ENCODE results near the gene VAMP2.

The VAMP2 gene

DNA sequence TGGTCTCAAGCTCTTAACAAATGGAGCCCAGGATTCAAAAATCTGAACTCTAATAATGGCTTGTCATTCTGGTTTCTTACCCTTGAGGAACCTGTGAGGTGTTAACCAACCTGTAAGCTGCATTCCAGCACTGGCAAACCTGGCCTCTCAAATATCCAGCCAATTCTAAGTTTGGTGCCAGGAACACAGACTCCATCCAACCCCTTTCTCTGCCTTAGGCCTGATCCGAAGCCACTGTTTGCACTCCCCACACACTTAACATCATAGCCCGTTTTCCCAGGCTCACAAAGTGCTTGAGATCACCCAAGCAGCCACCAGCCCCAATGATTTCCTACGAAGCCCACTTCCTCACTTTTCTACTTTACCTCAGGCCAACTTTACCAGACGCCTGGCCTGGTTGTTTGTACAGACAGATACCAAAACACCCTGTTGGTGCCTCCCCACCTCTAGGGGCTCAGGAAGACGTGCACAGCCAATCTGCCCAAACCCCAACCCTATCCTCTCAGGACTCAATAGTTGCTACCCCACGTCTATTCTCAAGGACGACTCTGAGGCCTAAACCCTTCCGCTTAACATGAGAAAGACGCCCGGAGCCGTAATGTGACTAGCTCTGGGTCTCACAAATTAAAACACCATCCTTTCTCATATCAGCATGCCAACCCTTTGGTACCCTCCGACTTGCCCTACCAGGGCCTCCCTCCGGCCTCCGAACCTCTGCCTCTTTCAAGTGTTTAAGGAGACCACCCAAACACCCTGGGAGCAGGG lies 7.3 kb downstream of the VAMP2 start:
- DNase-seq: no peak

DNA sequence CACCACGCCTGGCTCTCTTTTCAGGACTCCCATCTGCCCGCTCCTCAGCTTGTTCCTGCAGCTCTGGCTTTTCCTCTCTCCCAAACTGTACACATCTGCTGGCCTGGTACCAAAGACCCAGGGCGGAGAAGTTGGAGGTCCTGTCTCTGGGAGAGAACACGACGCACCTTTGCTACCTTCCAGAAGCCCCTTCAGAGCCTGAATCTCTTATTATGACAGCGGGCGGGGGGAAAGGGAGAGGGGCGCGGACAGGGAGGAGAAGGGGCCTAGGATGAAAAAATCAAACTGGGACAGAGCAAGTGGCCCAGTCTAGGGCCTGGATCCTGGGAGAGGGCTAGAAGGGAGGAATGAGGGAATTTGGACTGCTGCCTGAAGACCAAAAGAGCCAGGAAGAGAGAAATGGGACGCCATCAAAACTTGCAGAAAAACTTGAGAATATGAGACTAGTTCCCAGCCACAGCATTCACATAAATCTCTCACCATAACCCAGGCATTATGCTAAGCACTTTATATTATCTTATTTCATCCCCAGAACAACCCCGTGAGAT lies 8.1 kb downstream of the VAMP2 start:
- DNase-seq: no peak

DNA sequence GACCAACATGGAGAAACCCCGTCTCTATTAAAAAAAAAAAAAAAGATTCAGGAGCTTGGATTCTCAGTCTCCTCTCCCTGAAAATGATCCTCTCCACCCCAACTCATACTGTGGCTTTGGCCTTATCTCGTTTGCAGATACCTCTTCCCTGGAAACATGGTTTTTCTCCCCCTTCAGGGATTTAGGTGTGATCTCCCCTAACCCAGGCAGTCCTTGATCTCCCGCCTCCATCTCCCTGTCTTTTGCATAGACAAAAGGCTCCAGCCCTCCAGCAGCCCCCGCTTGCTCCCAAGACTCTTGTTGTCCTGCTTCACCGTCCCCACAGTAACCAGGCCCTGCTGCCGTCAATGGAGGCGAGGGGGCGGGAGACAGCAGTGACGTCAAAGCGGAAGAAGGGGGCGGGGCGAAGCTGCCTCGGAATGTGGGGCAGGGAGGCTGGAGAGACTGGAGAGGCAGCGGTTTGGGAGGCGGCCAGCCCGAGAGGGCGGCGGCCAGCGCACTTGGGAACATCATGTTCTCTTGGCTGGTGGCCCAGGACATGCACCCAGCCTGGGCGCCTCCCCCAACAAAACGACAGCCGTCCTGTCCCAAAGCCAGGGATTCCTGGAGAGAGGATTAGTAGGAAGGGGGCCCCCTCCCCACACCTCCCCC lies 8.7 kb downstream of the VAMP2 start:
- DNase-seq: peak; percentile 89 to 99

DNA sequence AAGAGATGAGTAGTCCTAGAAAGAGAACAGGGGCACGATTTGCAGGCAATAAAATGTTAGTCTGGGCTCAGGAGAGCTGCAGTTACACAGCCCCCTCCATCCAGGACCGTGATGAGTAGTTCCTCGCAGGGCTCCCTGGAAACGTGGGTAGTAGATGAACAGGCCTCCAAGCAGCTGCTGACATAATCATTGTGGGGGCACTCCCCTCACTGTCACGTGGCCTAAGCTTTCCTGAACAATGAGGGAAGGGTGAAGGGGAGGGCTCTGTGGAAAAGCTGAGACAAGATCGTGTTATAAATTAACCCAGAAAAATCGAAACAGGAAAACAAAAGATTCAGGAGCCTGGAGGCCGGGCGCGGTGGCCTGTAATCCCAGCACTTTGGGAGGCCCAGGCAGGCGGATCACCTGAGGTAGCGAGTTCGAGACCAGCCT lies 9.2 kb downstream of the VAMP2 start:
- DNase-seq: peak; percentile 88 to 97

DNA sequence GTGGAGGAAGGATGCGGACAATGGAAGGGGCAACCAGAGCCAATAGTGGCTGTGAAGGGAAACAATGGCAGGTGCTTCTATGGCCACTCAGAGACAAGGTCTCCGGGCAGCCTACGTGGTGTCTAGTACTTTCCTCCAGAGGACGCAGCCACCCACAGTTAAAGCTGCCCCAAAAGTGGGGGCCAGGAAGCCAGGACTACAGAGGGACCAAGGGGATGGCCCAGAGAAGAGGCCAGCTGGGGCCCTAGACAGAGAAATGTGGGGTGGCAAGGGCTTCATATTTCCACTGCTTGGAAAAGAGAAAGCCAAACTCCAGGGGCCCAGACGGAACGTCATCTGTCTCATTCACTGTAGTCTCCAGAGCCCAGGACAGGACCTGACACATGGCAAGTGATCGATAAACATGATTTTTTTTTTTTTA lies 9.7 kb downstream of the VAMP2 start:
- no peak for DNase-seq

DNA sequence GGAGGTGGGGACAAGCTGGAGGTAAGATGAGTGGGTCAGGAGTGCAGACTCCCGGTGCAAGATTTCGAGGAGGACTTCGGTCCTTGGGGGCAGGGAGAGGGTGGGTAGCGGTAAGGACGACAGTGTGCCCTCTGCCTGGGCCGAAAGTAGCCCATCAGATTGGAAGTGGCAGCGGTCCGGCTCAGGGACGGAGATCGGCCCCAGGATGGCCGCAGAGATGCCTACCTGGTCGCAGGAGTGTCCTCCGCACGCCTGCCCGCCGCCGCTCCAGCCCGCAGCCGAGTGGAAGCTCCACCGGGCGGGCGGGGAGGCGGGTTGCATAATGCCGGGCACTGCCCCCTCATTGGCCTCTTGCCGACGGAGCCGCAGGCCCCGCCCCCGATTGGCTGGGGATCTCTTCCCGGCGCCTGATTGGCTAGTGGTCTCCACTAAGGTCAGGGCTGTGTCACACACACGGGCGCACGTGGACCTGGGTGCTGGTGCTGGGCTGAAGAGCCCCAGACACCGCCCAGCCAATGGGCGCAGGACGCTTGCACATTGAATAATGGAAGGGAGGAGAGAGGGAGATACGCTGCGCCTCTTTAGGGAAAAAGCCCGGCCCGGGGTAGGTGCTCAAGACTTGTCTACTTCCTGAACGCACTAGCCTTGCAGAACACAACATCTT lies 10.5 kb downstream of the VAMP2 start, which contains the start of gene PER1:
TSS of gene PER1 (minus strand) at position 293 of the 664 bp plus-strand sequence. CDS start 1,698 bp downstream, outside the sequence.
- DNase-seq: peak; percentile 90 to 95

DNA sequence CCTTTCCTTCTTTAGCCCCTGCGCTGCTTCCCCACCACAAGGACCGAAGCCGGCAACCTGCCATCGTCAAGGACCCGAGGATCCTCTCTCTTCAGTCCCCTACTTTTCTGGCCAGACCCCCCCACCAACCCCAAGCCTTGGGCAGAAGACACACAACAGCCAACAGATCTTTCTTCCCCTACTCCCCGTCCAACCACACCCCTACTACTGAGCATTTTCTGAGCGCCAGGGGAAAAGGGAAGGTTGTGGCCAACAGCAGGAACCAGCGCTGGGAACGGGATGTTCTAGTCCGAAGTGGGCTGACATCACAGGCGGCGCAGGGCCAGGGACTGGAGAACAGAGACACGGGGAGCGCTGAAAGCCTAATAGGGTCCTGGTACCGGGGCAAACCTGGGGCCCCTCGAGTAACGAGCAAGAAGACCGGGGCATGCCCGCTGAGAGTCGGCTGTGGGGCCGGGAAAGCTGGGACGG lies 11.1 kb downstream of the VAMP2 start:
- DNase-seq: peak; percentile 70 to 76

DNA sequence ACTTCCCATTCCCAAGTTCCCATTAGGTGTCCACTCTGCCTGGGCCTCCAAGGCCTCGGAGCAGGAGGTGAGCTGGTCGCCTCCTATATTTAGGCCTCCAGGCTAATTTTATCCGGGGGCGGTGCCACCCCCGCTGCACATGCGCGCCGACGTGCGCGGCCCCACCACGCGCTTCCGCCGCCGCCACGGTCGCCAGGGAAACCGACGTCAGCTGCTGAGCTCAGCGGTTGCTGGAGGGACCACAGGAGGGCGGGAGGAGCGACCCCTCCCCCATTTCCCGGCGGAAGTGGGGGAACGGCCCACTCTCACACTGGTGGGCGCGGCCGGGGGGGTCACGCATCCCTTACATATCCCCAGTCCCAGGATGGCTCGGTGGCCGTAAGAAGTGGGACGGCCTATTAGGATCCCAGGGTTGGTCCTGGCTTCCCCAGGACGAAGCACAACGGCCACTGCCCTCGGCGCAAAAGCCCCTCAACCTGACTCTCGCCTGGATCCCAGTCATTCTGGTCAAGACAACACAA lies 11.6 kb downstream of the VAMP2 start:
- DNase-seq: peak; percentile 43 to 67

DNA sequence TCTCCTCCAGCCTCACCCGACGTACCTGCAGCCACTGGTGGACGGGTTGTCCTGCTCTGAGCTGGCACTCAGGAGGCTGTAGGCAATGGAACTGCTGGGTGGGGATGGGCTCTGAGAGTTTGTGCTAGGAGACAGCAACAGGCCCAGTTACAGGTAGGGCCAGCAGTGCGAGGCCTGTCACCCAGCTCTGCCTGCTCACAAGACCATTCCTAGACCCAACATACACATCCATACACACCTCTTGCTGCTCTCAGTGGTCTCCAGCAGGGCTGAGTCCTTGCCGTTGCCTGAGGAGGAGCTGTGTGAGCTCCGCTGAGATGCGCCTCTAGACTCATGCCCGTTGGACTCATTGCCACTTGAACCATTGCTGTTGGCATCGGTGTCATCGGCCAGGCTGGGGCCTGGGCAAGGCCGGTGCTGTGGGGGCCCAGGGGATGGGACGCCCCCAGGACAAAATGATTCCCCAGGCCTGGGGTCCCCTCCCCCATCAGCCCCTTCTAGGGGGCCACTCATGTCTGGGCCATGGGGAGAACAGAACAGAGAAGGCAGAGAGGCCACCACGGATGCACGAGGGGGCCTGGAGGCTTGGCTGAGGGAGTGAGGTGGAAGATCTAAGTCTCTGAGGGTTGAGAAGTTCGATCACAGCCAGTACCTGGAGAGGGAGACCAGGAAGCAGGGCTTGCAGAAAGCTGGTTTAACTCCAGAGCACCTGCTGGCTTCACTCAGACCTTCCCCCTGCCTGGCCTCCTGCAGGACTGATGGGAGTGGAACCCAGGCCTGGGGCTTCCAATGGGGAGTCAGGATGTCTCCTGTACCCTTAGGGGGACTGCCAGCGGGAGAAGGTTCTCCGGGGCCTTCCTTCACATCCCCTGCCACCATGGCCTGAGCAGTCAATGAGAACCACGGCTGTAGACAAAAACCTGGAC lies 12.3 kb downstream of the VAMP2 start:
- DNase-seq: no peak

DNA sequence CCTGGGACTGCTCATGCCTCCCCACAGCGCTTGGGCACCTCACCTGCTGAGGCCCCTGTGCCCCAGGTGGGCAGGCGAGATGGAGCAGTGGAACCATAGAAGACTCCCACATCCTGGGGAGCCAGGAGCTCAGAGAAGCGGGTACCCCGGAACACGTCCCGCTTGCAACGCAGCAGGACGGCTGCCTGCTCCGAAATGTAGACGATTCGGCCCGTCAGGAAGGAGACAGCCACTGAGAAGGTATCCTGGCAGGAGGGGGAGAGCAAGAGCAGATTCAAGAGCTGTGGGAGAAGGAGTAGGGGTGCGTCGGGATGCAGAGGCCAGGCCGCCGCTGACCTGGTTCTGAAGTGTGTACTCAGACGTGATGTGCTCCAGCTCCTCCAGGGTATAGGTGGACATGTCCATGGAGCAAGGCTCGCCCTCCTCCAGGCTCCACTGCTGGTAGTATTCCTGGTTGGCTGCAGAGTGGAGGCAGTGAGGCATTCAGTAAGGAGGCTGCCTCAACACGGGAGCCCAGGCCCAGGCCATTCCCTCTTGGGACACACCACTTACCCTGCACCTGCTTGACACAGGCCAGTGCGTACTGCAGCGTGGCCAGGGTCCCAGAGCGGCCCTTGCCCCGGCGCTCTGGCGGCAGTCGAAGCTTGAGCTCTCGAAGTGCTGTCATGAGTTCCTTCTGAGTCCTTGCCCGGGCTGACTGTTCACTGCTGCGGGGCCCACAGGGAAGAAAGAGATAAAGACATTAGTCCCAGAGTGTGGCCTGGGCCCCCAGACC lies 13.1 kb downstream of the VAMP2 start:
- DNase-seq: no peak

DNA sequence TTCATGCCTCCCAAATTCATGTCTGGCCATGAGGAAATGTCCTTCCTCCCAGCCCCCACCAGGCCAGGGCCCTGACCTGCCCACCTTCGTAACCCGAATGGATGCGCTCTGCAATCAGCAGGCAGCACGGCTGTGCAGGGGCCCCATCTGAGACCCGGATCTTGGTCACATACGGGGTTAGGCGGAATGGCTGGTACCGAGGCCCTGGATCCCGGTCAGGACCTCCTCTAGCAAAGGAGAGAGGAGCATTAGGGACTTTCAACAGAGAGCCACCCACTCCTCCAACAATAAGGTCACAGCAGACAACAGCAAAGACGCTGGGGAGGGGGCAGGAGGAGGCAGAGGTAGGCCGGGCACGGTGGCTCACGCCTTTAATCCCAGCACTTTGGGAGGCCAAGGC lies 14.2 kb downstream of the VAMP2 start:
- DNase-seq: no peak

DNA sequence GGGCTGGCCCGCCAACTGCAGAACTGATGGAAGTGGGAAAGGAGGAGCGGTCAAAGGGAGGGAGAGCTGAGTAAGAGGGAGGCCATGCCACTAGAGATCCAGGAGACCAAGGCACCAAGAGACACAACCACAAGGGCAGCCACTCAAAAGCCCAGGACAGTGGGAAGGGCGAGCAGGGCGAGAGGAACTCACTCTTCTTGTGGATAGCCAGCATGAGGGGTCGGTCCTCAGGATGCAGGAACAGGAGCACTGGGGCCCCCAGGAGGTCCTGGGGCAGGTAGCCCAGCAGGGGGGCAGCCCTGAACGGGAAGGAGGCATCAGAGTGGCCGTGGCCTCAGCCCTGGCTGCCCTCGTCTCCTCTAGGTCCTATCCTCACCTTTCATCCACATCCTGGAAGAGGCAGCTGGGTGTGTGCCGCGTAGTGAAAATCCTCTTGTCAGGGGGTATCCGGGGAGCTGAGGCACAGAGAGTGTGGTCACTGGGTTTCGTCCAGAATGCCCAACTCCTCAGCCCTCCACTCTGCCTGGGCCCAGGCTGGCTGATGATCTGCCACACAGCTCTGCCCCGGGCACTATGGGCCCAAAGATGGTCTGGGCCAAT lies 14.8 kb downstream of the VAMP2 start:
- DNase-seq: no peak

DNA sequence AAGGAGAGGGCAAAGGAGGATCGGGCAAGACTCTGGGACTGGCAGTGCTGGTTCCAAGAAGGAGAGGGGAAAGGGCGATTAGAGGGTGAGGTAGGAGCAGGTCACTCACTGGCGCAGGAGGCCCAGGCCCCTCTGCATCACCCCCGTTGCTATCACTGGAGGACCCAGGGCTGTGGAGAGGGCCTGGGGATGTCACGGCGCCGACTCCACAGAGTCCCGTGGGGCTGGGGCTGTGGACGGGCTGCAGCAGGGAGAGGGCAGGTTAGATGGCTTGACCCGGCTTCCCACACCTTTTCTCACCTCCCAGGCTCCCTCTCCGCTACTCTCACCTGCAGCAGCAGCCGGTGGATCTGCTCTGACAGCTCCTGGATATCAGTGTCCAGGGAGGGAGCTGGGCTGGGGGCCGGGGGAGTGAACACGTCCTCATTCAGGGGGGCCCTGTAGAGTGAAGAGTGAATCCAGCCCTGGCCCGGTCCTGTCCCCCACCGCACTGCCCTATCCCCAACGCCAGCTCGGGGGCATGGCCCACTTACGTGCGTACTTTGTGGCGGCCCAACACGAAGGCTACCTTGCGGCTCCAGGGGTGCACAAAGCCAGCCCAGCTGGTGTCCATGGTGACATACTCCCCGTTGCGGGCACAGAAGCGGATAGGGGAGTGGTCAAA lies 15.5 kb downstream of the VAMP2 start:
- no peak for DNase-seq

DNA sequence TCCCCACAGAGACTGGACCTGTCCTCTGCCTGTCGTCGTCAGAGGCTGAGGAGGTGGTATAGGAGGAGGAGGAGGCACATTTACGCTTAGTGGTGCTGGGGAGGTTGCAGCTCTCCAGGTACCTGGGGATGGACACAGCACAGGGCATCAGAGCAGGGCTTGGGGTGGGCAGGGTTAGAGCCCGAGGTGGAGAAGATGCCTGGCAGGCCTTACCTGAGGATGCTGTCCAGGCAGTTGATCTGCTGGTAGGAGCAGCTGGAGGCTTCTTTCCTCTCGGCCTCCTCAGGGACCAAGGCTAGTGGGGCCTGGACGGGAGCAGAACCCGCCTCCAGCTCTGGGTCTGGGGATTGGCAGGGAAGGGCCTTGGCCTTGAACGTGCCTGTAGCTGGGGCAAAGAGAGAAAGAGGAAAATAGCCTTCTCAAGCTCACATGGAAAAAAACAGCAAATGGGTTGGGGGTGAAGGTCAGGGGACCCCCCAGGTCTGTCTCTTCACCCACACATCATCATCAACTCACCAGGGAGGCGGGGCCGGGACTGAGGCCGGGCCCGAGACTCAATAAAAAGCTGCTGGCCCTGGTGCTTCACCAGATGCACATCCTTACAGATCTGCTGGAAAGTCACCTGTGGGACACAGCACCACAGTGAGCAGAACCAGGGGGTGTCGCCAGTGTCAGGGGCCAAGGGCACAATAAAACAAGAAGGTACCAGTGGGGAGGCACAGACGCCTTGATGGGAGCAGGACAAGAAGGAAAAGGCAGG lies 16.2 kb downstream of the VAMP2 start:
- DNase-seq: no peak

DNA sequence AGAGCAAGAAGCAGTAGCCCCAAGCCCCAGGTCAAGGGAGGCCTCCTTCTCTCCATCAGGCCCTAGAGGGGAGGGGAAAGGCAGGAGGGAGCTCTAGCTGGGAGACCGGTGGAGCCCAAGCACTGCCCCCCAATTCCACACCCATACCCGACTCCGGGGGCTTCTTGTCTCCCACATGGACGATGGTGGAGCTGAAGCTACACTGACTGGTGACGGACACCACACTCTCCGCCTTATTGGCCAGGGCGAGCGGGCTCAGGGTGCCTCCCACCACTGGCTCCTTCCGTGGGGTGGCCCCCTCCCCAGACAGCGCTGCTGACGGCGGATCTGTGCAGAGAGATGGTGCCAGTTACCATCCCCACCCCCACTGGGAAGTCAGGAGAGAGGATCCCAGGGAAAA lies 16.9 kb downstream of the VAMP2 start:
- no peak for DNase-seq

DNA sequence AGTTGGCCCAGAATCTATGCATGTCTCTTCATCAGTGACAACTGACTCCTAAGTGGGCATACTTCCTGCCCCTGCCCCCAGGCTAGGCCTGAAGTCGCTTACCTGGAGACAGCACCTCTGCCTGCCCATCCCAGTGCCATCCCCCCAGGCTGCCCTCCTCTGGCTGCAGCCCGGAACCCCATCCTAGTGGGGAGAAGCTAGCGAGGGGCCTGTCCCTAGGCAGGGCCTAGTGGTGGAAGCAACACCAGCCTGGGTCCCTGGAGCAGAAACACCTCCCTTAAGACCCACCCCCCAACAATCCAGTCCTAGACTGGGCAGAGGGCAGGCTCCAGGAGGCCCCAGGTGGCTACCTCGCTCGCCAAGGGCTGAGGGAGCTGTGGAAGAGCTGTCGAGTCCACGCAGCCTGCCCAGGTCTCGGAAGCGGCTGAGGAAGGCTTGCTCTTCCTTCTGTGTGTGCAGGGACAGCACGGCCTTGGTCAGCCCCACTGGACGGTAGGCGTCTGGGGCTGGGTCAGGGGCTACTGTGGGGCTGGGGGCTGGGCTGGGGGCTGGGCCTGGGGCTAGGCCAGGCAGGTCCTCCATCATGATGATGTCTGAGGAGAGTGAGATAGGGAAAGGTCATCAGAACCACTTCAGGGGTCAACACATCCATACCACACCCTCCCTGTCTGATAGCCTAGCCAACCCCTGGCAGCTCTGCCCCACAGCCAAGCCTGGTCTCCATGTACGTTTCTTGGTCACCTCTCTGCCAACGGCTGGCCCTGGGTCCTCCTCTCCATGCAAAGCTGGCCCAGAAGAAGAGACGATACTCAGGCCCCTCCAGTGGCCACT lies 18.1 kb downstream of the VAMP2 start:
- DNase-seq: no peak

DNA sequence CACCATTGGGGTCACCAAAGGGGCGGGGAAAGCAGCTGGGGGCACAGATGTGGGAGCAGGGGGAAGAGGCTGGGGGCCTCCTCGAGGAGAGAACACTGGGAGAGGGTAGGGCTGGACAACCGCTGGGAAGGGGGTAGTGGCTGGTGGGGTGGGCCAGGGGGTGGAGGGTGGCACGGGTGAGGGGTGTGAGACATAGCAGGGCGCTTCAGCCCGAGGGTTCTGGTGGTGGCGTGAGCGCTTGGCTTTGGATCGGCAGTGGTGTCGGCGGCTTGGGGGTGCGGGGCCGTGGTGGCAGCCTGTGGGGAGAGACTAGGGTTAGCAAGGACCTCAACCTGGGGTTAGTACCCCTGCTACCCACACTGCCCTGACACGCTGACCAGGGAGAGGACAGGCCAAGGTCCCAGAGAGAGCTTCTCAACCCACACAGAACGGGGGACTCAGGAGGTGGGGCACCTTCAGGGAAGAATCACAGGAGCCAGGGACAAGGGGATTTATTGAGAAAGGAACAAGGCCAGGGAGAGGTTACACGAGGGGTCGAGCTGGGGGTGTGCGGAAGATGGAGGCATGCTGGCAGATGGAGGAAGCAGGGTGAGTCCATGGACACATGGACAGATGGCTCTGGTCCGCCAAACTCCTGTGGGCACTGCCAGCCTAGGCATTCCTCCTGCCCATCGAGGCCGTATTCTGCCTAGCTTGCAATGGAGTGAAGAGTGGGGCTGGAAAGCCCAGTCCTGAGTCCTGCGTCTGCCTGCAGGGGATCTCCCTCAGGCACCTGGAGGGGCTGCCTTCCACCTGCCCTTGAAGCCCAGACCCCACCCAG lies 19.0 kb downstream of the VAMP2 start:
- no peak for DNase-seq

Data from inflammatory macrophage treated with lipopolysaccharide for 1 hour (primary cell).